ENCODE results near the gene ADAM19.

DNA sequence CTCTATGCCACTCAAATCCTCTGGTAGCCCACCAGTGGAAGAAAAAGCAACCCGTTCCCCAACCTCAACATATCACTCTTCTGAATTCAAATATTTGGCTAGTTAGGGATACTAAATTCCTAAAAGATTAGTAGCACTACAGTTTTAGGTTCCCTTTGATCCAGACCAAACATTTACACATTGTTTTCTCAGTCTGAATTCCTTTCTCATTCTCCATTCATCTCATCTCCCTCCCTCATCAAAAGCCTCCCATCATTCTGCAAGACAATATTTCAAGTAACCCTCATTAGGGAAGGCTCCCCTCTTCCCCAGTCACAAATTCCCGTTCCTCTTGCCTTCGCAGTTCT lies 26.3 kb downstream of the ADAM19 start:
- TF ChIP-seq POLR2A (IDR thresholded peaks at IDR 0.05), result no peak
- TF ChIP-seq, protein P1, sequence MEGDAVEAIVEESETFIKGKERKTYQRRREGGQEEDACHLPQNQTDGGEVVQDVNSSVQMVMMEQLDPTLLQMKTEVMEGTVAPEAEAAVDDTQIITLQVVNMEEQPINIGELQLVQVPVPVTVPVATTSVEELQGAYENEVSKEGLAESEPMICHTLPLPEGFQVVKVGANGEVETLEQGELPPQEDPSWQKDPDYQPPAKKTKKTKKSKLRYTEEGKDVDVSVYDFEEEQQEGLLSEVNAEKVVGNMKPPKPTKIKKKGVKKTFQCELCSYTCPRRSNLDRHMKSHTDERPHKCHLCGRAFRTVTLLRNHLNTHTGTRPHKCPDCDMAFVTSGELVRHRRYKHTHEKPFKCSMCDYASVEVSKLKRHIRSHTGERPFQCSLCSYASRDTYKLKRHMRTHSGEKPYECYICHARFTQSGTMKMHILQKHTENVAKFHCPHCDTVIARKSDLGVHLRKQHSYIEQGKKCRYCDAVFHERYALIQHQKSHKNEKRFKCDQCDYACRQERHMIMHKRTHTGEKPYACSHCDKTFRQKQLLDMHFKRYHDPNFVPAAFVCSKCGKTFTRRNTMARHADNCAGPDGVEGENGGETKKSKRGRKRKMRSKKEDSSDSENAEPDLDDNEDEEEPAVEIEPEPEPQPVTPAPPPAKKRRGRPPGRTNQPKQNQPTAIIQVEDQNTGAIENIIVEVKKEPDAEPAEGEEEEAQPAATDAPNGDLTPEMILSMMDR (IDR thresholded peaks at IDR 0.05), result no peak
